BE2C (cell line): ENCODE results near the gene RBMS3.
A peak's percentile ranks its signal among the peaks of the same experiment; 100 is the strongest.

Experiments
- DNase-seq: peaks from one replicate; pipeline ENCODE4 v3.0.0-alpha.2; 2020
- H3K27me3 ChIP-seq: fragments of 250-450 bp; sonication (Bioruptor Pico); 2 replicates; pipeline ENCODE4 v1.5.1; 2020; ENCODE audit warnings: mild to moderate bottlenecking
- H3K36me3 ChIP-seq: fragments of 250-450 bp; sonication (Bioruptor Pico); 2 replicates; pipeline ENCODE4 v1.5.1; 2020; ENCODE audit warnings: mild to moderate bottlenecking
- H3K4me1 ChIP-seq: fragments of 250-450 bp; sonication (Bioruptor Pico); 2 replicates; pipeline ENCODE4 v1.5.1; 2020
- H3K4me3 ChIP-seq: 2 replicates; pipeline ENCODE4 v1.5.1; 2011; ENCODE audit warnings: low read depth, low read length
- H3K9me3 ChIP-seq: fragments of 250-450 bp; sonication (Bioruptor Pico); 2 replicates; pipeline ENCODE4 v1.5.1; 2020
- TF ChIP-seq, protein P1 (sequence below): IDR thresholded peaks from 2 replicates; pipeline ENCODE4 v1.5.1; 2012; ENCODE audit warnings: mild to moderate bottlenecking, low read depth, low read length

The RBMS3 gene

DNA sequence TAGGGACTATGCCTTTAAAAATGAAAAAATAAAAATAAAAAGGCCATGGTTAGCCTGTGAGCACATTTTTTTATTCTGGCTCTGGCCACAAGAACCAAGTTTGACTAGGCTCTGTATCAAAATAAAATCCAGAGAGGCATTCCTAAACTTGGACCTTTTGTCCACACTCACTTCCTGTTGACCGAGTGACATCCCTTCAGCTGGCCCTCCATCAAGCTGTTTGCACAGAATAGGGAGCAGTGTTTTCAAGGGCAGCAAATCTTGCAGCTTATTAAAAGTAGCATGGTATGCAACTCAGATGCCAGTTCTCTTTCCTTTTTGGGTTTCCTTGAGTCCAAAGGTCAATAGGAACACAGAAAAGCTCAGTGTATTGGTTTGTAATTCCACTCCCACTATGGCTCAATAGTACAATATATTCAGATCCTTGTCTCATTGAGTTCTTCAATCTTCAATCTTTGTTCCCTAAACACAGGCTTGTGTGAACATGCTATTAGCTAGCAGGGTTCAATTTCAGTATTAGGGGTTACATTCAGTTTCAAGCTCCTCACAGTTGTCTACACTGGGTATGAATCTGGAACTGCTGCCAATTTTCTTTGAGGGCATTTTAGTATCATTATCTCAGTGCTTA lies 244.5 kb downstream of the RBMS3 start:
- no peak overlapping the region for H3K4me3 ChIP-seq
- H3K36me3 ChIP-seq, result no peaks in the 10 kb centered on the region
- DNase-seq, result no peak
- H3K4me1 ChIP-seq, result peaks cover 3% of the 10 kb centered on the region; the same call in 1 of the 2 replicates
- no peaks in the 10 kb centered on the region for H3K9me3 ChIP-seq
- no peaks in the 10 kb centered on the region for H3K27me3 ChIP-seq
- TF ChIP-seq, protein P1, sequence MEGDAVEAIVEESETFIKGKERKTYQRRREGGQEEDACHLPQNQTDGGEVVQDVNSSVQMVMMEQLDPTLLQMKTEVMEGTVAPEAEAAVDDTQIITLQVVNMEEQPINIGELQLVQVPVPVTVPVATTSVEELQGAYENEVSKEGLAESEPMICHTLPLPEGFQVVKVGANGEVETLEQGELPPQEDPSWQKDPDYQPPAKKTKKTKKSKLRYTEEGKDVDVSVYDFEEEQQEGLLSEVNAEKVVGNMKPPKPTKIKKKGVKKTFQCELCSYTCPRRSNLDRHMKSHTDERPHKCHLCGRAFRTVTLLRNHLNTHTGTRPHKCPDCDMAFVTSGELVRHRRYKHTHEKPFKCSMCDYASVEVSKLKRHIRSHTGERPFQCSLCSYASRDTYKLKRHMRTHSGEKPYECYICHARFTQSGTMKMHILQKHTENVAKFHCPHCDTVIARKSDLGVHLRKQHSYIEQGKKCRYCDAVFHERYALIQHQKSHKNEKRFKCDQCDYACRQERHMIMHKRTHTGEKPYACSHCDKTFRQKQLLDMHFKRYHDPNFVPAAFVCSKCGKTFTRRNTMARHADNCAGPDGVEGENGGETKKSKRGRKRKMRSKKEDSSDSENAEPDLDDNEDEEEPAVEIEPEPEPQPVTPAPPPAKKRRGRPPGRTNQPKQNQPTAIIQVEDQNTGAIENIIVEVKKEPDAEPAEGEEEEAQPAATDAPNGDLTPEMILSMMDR, result no peak

DNA sequence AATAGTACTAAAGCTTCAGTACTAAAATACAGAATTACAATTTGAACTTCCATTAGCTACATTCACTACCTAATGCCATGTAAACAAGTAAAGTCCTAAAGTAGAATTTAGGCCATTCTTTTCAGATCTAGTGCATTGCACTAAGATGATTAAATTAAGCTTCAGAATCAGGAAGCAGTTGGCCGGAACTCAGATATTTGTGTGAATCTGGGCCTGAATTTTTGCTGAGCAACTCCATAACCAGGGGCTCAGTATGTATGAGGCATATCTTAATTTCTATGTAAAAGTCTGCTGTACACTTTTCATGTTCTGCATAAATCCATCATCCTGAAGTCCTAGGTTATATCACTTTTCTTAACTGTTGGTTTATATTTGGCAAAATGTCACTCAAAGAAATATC lies 246.4 kb downstream of the RBMS3 start:
- H3K27me3 ChIP-seq, result no peaks in the 10 kb centered on the region
- TF ChIP-seq, protein P1, result no peak

DNA sequence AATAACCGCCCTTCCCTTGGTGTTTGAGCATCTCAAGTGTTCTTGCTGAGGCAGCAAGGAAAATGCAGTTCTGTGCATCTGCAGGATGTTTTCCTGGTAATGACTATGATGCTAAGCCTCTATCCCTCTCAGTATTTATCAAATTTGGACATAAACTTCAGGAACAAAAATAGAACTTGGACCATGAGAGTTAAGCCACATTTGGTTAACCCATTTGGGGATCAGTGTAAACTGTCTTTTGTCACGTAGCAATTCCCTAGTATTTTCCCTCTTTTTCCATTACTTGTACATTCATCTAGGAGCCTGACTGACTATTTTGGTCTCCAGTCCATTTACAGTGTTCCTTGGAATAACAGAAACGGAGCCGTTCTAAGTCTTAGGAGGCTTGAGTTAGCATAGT lies 250.8 kb downstream of the RBMS3 start:
- peaks cover 8% of the 10 kb centered on the region; the same call in 1 of the 2 replicates for H3K4me1 ChIP-seq
- DNase-seq, result no peak
- H3K36me3 ChIP-seq, result no peaks in the 10 kb centered on the region
- H3K9me3 ChIP-seq, result no peaks in the 10 kb centered on the region
- TF ChIP-seq, protein P1, result no peak
- H3K27me3 ChIP-seq, result no peaks in the 10 kb centered on the region
- no peak overlapping the region for H3K4me3 ChIP-seq

More for the DNA sequence above, 246.4 kb downstream of the RBMS3 start:
- Histone ChIP-seq H3K9me3 (no peaks in the 10 kb centered on the region), H3K4me3 (no peak overlapping the region), H3K36me3 (no peaks in the 10 kb centered on the region), H3K4me1 (no peaks in the 10 kb centered on the region)
- DNase-seq, result peak; percentile 27

DNA sequence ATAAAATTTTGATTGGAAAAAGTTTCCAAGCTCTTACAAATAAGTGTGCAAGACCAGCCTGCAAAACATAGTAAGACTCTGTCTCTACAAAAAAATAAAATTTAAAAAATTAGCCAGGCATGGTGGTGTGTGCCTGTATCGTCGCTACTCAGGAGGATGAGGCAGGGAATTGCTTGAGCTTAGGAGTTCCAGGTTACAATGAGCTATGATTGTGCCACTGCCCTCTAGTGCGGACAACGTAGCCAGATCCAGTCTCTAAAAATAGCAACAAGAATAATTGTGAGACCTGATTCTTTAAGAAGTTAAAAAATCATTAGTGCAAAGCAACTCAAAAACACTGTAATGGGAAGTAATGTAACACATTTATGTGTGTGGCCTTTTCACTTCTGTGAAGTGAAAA lies 251.6 kb downstream of the RBMS3 start:
- no peaks in the 10 kb centered on the region for H3K9me3 ChIP-seq
- DNase-seq, result no peak
- H3K4me1 ChIP-seq, result peaks cover 11% of the 10 kb centered on the region; the same call in 1 of the 2 replicates
- TF ChIP-seq, protein P1, result no peak
- no peaks in the 10 kb centered on the region for H3K27me3 ChIP-seq
- no peak overlapping the region for H3K4me3 ChIP-seq
- no peaks in the 10 kb centered on the region for H3K36me3 ChIP-seq

DNA sequence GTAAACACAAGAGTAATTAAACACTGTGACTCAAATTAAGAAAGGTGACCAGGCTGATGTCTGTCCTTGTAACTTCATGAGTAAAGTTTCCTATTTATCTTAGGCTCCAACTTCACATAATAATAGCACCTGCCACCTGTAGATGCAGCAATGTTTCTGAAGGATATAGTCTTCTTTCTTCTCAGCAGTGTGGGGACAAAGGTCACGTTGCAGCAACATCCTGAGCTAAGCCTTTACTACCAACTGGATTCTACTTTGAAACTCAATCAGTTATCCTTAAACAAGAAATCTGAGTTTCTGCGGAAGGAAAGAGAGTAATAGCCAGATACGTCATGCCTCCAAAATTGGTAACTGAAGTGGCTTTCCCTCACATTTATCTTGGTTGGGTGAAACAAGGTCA lies 253.1 kb downstream of the RBMS3 start:
- DNase-seq, result no peak
- Histone ChIP-seq H3K4me1 (peaks cover 14% of the 10 kb centered on the region; the same call in 1 of the 2 replicates), H3K36me3 (no peaks in the 10 kb centered on the region), H3K9me3 (no peaks in the 10 kb centered on the region), H3K27me3 (no peaks in the 10 kb centered on the region), H3K4me3 (no peak overlapping the region)
- TF ChIP-seq, protein P1, result no peak

DNA sequence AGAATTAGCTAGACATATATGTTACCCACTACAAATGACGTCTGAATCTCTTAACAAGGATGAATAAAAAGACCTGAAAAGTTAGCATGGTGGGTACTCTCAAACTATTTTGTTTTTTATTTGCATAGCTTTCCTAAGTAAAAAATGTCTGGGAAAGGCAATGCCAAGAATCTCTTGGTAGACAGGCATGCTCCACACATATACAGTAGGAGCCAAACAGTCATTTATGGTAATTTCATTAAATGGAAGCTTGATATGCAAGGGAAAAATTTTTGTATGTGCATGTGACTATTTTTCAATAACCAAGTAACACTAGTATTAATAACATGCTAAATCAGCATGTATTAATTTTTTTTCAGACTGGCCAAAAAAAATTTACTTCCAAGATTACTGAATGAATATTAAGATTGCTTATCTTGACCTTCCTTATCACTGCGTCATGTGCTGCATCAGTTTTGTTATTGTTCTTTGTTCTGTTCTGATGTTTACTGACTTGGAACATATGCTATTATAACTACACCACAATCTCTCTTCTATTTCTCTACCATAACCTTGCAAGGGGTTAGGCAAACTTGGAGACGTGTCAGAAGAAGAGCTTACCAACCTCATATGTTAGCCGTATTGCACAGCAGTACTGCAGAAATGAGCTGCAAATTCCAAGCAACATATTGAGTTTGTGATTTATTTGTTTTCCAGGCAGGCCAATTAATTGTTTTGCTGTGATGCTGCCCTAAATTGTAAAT lies 255.3 kb downstream of the RBMS3 start:
- TF ChIP-seq, protein P1, result no peak
- H3K4me3 ChIP-seq, result no peak overlapping the region

More for the DNA sequence above, 255.3 kb downstream of the RBMS3 start:
- Histone ChIP-seq H3K9me3 (no peaks in the 10 kb centered on the region), H3K36me3 (no peaks in the 10 kb centered on the region), H3K4me1 (peaks cover 14% of the 10 kb centered on the region; the same call in 1 of the 2 replicates), H3K27me3 (no peaks in the 10 kb centered on the region)
- no peak for DNase-seq
